Tibial artery (tissue), 4 donors: ENCODE results near the gene CASP2.

ENCODE experiments used
- DNase-seq, 2 donors: peaks; one replicate each; pipeline ENCODE4 v3.0.0-alpha.2; 2019
- H3K27ac ChIP-seq, 2 donors: fragments of 200-600 bp; sonication (generic) in 1 of 2; 1 replicate in 1 of 2; 2 replicates in 1 of 2; pipeline ENCODE4 v1.5.1; 2018 to 2019; ENCODE audit warnings: mild to moderate bottlenecking in 1 of 2
- H3K27me3 ChIP-seq, 2 donors: fragments of 200-600 bp; sonication (generic) in 1 of 2; one replicate each; pipeline versions ENCODE4 v1.5.1 to v1.6.0; 2016 to 2019
- H3K36me3 ChIP-seq, 3 donors: fragments of 200-600 bp; sonication (generic) in 2 of 3; one replicate each; pipeline ENCODE4 v1.5.1; 2016 to 2019; ENCODE audit warnings: mild to moderate bottlenecking in 2 of 3
- H3K4me1 ChIP-seq, 4 donors: fragments of 200-600 bp; sonication (generic) in 2 of 4; 1 replicate in 3 of 4; 2 replicates in 1 of 4; pipeline ENCODE4 v1.5.1; 2016 to 2019
- H3K4me3 ChIP-seq, 2 donors: fragments of 200-600 bp; sonication (generic) in 1 of 2; 1 replicate in 1 of 2; 2 replicates in 1 of 2; pipeline ENCODE4 v1.5.1; 2018 to 2019; ENCODE audit warnings: mild to moderate bottlenecking in 2 of 2
- H3K9me3 ChIP-seq, 3 donors: fragments of 200-600 bp; sonication (generic) in 1 of 3; one replicate each; pipeline ENCODE4 v1.5.1; 2016 to 2019
- CTCF ChIP-seq, 2 experiments: fragments of 200-600 bp in 1 of 2; fragments of 450-650 bp in 1 of 2; IDR thresholded peaks; one replicate each; pipeline ENCODE4 v1.5.1; 2017 to 2019; ENCODE audit warnings: antibody characterized with exemption in 2 of 2, mild to moderate bottlenecking in 1 of 2, moderate library complexity in 1 of 2
- intact Hi-C: fragments of 100-400 bp; cut with DNase I; formaldehyde crosslinking; loops from one replicate; pipeline ENCODE4 v1.15.0; 2023; ENCODE audit warnings: low total_unique reads

Gene CASP2

GRCh38 chr7:143296686-143297085 lies 8.5 kb downstream of the CASP2 start:
- peaks cover 71 to 84% (median 78%) of the 10 kb centered on the region in 3 donors for H3K36me3 ChIP-seq
- H3K4me1 ChIP-seq: peaks cover 0 to 27% (median 17%) of the 10 kb centered on the region in 4 donors
- H3K4me3 ChIP-seq: no peak overlapping the region
- intact Hi-C loops: no loop called here
- TF ChIP-seq CTCF (IDR thresholded peaks at IDR 0.05): no peak
- no peaks in the 10 kb centered on the region for H3K27me3 ChIP-seq
- H3K27ac ChIP-seq: peak overlapping the region in 1 of 2 donors; percentile 7
- DNase-seq: no peak
- no peaks in the 10 kb centered on the region for H3K9me3 ChIP-seq

GRCh38 chr7:143299346-143299745 lies 11.2 kb downstream of the CASP2 start:
- intact Hi-C loops: no loop called here
- H3K36me3 ChIP-seq: peaks cover 76 to 82% (median 77%) of the 10 kb centered on the region in 3 donors
- no peak overlapping the region for H3K27ac ChIP-seq
- no peaks in the 10 kb centered on the region for H3K27me3 ChIP-seq
- DNase-seq: no peak
- H3K9me3 ChIP-seq: no peaks in the 10 kb centered on the region
- TF ChIP-seq CTCF (IDR thresholded peaks at IDR 0.05): no peak
- H3K4me3 ChIP-seq: no peak overlapping the region
- H3K4me1 ChIP-seq: peaks cover 0 to 27% (median 17%) of the 10 kb centered on the region in 4 donors

- DNase-seq: no peak
- H3K27me3 ChIP-seq: no peaks in the 10 kb centered on the region
- H3K4me1 ChIP-seq: peaks cover 0 to 27% (median 17%) of the 10 kb centered on the region in 4 donors
- intact Hi-C loops: no loop called here
- no peak overlapping the region for H3K27ac ChIP-seq
- no peak overlapping the region for H3K4me3 ChIP-seq
- no peaks in the 10 kb centered on the region for H3K9me3 ChIP-seq
- TF ChIP-seq CTCF (IDR thresholded peaks at IDR 0.05): peak in 1 of 2 experiments; percentile 28
- peaks cover 76 to 82% (median 77%) of the 10 kb centered on the region in 3 donors for H3K36me3 ChIP-seq
Measured at GRCh38 chr7:143299840-143300239, 11.7 kb downstream of the CASP2 start.

GRCh38 chr7:143300959-143301935 lies 13.1 kb downstream of the CASP2 start:
- Histone ChIP-seq H3K27me3 (no peaks in the 10 kb centered on the region), H3K4me1 (peaks cover 0 to 19% (median 10%) of the 10 kb centered on the region in 4 donors), H3K9me3 (no peaks in the 10 kb centered on the region), H3K4me3 (no peak overlapping the region), H3K36me3 (peaks cover 76 to 83% (median 77%) of the 10 kb centered on the region in 3 donors), H3K27ac (no peak overlapping the region)
- TF ChIP-seq CTCF (IDR thresholded peaks at IDR 0.05): no peak
- intact Hi-C loops: no loop called here
- no peak for DNase-seq

- Histone ChIP-seq H3K4me1 (peaks cover 0 to 5% (median 0%) of the 10 kb centered on the region in 4 donors), H3K36me3 (peaks cover 81 to 97% (median 82%) of the 10 kb centered on the region in 3 donors), H3K27ac (no peak overlapping the region), H3K9me3 (no peaks in the 10 kb centered on the region), H3K27me3 (no peaks in the 10 kb centered on the region), H3K4me3 (no peak overlapping the region)
- intact Hi-C loops: loop anchor here (2.0 kb wide), 1 partner anchor 63 kb away; no protein-coding TSS in a partner anchor
- no peak for DNase-seq
- TF ChIP-seq CTCF (IDR thresholded peaks at IDR 0.05): no peak
Measured at GRCh38 chr7:143303733-143304132, 15.6 kb downstream of the CASP2 start.
